Endothelial cell of umbilical vein (primary cell): ENCODE results near the gene SLCO6A1. TPM values are rescaled to one million over a fixed set of nuclear protein-coding genes. Genes with fewer than 3 reads are reported as not detected.

Experiments used
- BruUV-seq: library from RNA; stranded (reverse); fragments of 400-500 nt; replicated peaks from 2 replicates; lab custom pipeline; 2021; lab: Mats Ljungman, UMichigan
- CTCF ChIA-PET: fragments of 300-600, 350-600 bp; sonication (Branson Sonifier 250); formaldehyde crosslinking; loops from one replicate; lab custom pipeline; 2021; ENCODE audit warnings: antibody characterized with exemption, inconsistent platforms; lab: Charles Lee
- POLR2A ChIA-PET: fragments of 300-600, 350-600 bp; sonication (Branson Sonifier 250); formaldehyde crosslinking; loops from one replicate; lab custom pipeline; 2021; ENCODE audit warnings: antibody characterized with exemption, inconsistent platforms; lab: Charles Lee
- DNase-seq: peaks from one replicate; pipeline ENCODE4 v3.0.0-alpha.2; 2011; ENCODE audit warnings: low read depth, low spot score
- FAIRE-seq: peaks from 2 replicates; lab custom pipeline; 2011; peaks lifted over from hg19 to GRCh38; lab: Jason Lieb, UNC
- H2AFZ ChIP-seq: 2 replicates; pipeline ENCODE4 v1.6.0; 2012; ENCODE audit warnings: low read depth, low read length, control low read depth, inconsistent platforms
- H3K27ac ChIP-seq: 2 replicates; pipeline ENCODE4 v1.5.1; 2011; ENCODE audit warnings: low read depth, mild to moderate bottlenecking, control low read depth, low read length, moderate library complexity; ENCODE audit not compliant: insufficient read depth
- H3K27me3 ChIP-seq, 2 experiments: 2 replicates each; pipeline versions ENCODE4 v1.6.0 to v1.6.1; 2011; ENCODE audit warnings: low read length in 2 of 2, mixed read lengths in 1 of 2; ENCODE audit not compliant: control insufficient read depth in 2 of 2, insufficient read depth in 2 of 2
- H3K36me3 ChIP-seq, 2 experiments: 2 replicates in 1 of 2; 3 replicates in 1 of 2; pipeline ENCODE4 v1.5.1; 2011; ENCODE audit warnings: low read length in 2 of 2, mild to moderate bottlenecking in 1 of 2, moderate library complexity in 1 of 2; ENCODE audit not compliant: control insufficient read depth in 2 of 2, insufficient read depth in 2 of 2; ENCODE audit errors: extremely low read depth in 1 of 2
- H3K4me1 ChIP-seq: 3 replicates; pipeline ENCODE4 v1.5.1; 2011; ENCODE audit warnings: mild to moderate bottlenecking, low read length; ENCODE audit not compliant: control insufficient read depth, insufficient read depth; ENCODE audit errors: extremely low read depth
- H3K4me2 ChIP-seq: 2 replicates; pipeline ENCODE4 v1.6.1; 2011; ENCODE audit warnings: low read length, control low read depth, mixed read lengths; ENCODE audit not compliant: insufficient read depth
- H3K4me3 ChIP-seq, 3 experiments: fragments of 200-600 bp in 1 of 3; sonication (generic), shearing (Covaris generic) in 1 of 3; replicated peaks in 1 of 3; 2 replicates each; pipeline ENCODE4 v1.5.1; 2011 to 2016; ENCODE audit warnings: control low read depth in 3 of 3, low read length in 3 of 3, mild to moderate bottlenecking in 2 of 3, inconsistent platforms in 1 of 3, low read depth in 1 of 3, moderate library complexity in 1 of 3; ENCODE audit not compliant: insufficient read depth in 1 of 3
- H3K79me2 ChIP-seq: 2 replicates; pipeline ENCODE4 v1.6.0; 2012; ENCODE audit warnings: low read length, inconsistent platforms; ENCODE audit not compliant: control insufficient read depth, insufficient read depth
- H3K9ac ChIP-seq: replicated peaks from 2 replicates; pipeline ENCODE3; 2011; ENCODE audit warnings: low read length, control low read depth; ENCODE audit not compliant: insufficient read depth; ENCODE audit errors: extremely low read depth
- H3K9me1 ChIP-seq: replicated peaks from 3 replicates; pipeline ENCODE4 v1.6.0; 2011; ENCODE audit warnings: mild to moderate bottlenecking, low read length; ENCODE audit not compliant: control insufficient read depth, insufficient read depth; ENCODE audit errors: extremely low read depth
- H3K9me3 ChIP-seq: replicated peaks from 2 replicates; pipeline ENCODE4 v1.5.1; 2012; ENCODE audit warnings: low read length, inconsistent platforms; ENCODE audit not compliant: control insufficient read depth, insufficient read depth
- H4K20me1 ChIP-seq: replicated peaks from 2 replicates; pipeline ENCODE3; 2011; ENCODE audit warnings: mild to moderate bottlenecking, low read length; ENCODE audit not compliant: control insufficient read depth, insufficient read depth; ENCODE audit errors: extremely low read depth
- CTCF ChIP-seq, 2 donors: IDR thresholded peaks; 1 replicate in 1 of 2; 2 replicates in 1 of 2; pipeline ENCODE4 v1.5.1; 2011; ENCODE audit warnings: low read length in 2 of 2, mild to moderate bottlenecking in 2 of 2, moderate library complexity in 2 of 2, control low read depth in 1 of 2, inconsistent platforms in 1 of 2, low read depth in 1 of 2; ENCODE audit not compliant: insufficient read depth in 1 of 2; ENCODE audit errors: extremely low read depth in 1 of 2
- EZH2 ChIP-seq: IDR thresholded peaks from 2 replicates; pipeline ENCODE4 v1.6.1; 2012; ENCODE audit warnings: borderline replicate concordance, low read depth, mild to moderate bottlenecking, moderate library complexity, low read length, inconsistent platforms; ENCODE audit not compliant: severe bottlenecking
- FOS ChIP-seq: IDR thresholded peaks from 2 replicates; pipeline ENCODE4 v1.6.1; 2011; ENCODE audit warnings: mild to moderate bottlenecking, low read length, moderate library complexity, borderline replicate concordance; ENCODE audit not compliant: insufficient read depth
- GATA2 ChIP-seq: IDR thresholded peaks from 2 replicates; pipeline ENCODE4 v1.7.0; 2011; ENCODE audit warnings: low read depth, mild to moderate bottlenecking, moderate library complexity, mixed read lengths, low read length; ENCODE audit not compliant: insufficient read length, insufficient read depth
- JUN ChIP-seq: IDR thresholded peaks from 2 replicates; pipeline ENCODE4 v1.6.1; 2011; ENCODE audit warnings: borderline replicate concordance, low read depth; ENCODE audit not compliant: insufficient read length, insufficient read depth
- MAX ChIP-seq: IDR thresholded peaks from 2 replicates; pipeline ENCODE4 v1.6.1; 2011; ENCODE audit not compliant: insufficient read depth, insufficient read length
- MYC ChIP-seq: IDR thresholded peaks from one replicate; pipeline ENCODE4 v1.6.1; 2011; ENCODE audit warnings: mild to moderate bottlenecking, low read depth, low read length
- POLR2A ChIP-seq: IDR thresholded peaks from 2 replicates; pipeline ENCODE4 v1.6.1; 2012; ENCODE audit warnings: low read depth, mild to moderate bottlenecking, control low read depth, low read length
- POLR2AphosphoS5 ChIP-seq: IDR thresholded peaks from 2 replicates; pipeline ENCODE4 v1.6.1; 2012; ENCODE audit warnings: low read depth, mild to moderate bottlenecking, control low read depth, low read length, moderate library complexity; ENCODE audit not compliant: insufficient read depth
- dilution Hi-C: fragments of 300-500 bp; cut with MboI; formaldehyde crosslinking; loops from one replicate; pipeline ENCODE4 v1.15.0; 2019; ENCODE audit warnings: low sequenced_read_pairs; ENCODE audit not compliant: extremely low pct_ligation_motif_present
- intact Hi-C: fragments of 100-400 bp; cut with micrococcal nuclease; formaldehyde crosslinking; loops from one replicate; pipeline ENCODE4 v1.10.0; 2022
- polyA plus RNA-seq, 4 experiments: library from polyadenylated mRNA; depleted of rRNA in 3 of 4; stranded (reverse) in 3 of 4; unstranded in 1 of 4; fragments of >200 nt; gene quantifications; 2 replicates each; pipeline versions ENCODE4 v1.2.1 to v1.2.3, GENCODE V29; 2011 to 2012; ENCODE audit warnings: missing spikeins in 1 of 4
- total RNA-seq: library from RNA; stranded (reverse); gene quantifications from 2 replicates; pipeline ENCODE4 v1.2.3, GENCODE V29; 2021

The SLCO6A1 gene
- total and polyA plus RNA-seq, 2 donors (not counting 3 experiments of a cell fraction or from before 2014, with no cell fraction given): not detected

- Histone ChIP-seq H3K9ac (no peak overlapping the region), H3K4me2 (no peak overlapping the region), H3K79me2 (no peaks in the 10 kb centered on the region), H3K4me1 (no peaks in the 10 kb centered on the region), H3K4me3 (no peak overlapping the region), H3K27me3 (peaks cover 0 to 3% of the 10 kb centered on the region in 2 experiments), H3K9me3 (no peaks in the 10 kb centered on the region), H4K20me1 (no peaks in the 10 kb centered on the region), H3K27ac (no peak overlapping the region), H2AFZ (no peak overlapping the region), H3K9me1 (no peaks in the 10 kb centered on the region), H3K36me3 (no peaks in the 10 kb centered on the region)
- no peak for TF ChIP-seq MYC
- TF ChIP-seq GATA2: no peak
- TF ChIP-seq JUN: no peak
- no peak for TF ChIP-seq MAX
- TF ChIP-seq POLR2AphosphoS5: no peak
- TF ChIP-seq POLR2A: no peak
- TF ChIP-seq CTCF (IDR thresholded peaks at IDR 0.05; ENCODE audit: extremely low read depth in 1 of 2, insufficient read depth in 1 of 2, low read depth in 1 of 2, low read length in 2 of 2): no peak
- no peak for TF ChIP-seq FOS
- TF ChIP-seq EZH2: no peak
- peak; percentile 6 for DNase-seq
- CTCF ChIA-PET: interaction anchor here (1.2 to 4.2 kb wide), 3 partner anchors 9 to 142 kb away, joined by 3 to 32 read pairs (median 4); no protein-coding TSS in a partner anchor
- POLR2A ChIA-PET: no interaction called here
- FAIRE-seq: no peak
- dilution Hi-C loops (no loop called here), intact Hi-C loops (loop anchor here (5.0 kb wide), 1 partner anchor 598 kb away; no protein-coding TSS in a partner anchor)
- BruUV-seq: no TSS peak
Observed at GRCh38 chr5:102539562-102539961, 40.8 kb upstream of the SLCO6A1 start.
